Kidney (tissue), 14 donors: ENCODE measurements around the gene ARL9. TPM values are rescaled to one million over a fixed set of nuclear protein-coding genes. Genes with fewer than 3 reads are reported as not detected.

Source experiments
- DNase-seq, 5 donors: peaks; one replicate each; pipeline ENCODE4 v3.0.0-alpha.2; 2013 to 2020
- FAIRE-seq: peaks from 2 replicates; lab custom pipeline; 2012; peaks lifted over from hg19 to GRCh38; lab: Jason Lieb, UNC
- H3K27ac ChIP-seq, 2 donors: one replicate each; pipeline ENCODE4 v1.7.0; 2013; ENCODE audit warnings: low read depth in 2 of 2, low read length in 2 of 2, inconsistent platforms in 1 of 2
- H3K27me3 ChIP-seq: one replicate; pipeline ENCODE4 v1.7.1; 2013; ENCODE audit warnings: low read length, inconsistent platforms; ENCODE audit not compliant: control insufficient read depth, insufficient read depth
- H3K36me3 ChIP-seq, 3 donors: one replicate each; pipeline versions ENCODE4 v1.7.0 to v1.7.1; 2013; ENCODE audit warnings: low read length in 3 of 3, control low read depth in 1 of 3, inconsistent platforms in 1 of 3; ENCODE audit not compliant: insufficient read depth in 3 of 3, control insufficient read depth in 2 of 3
- H3K4me1 ChIP-seq, 3 donors: one replicate each; pipeline versions ENCODE4 v1.7.0 to v1.7.1; 2013; ENCODE audit warnings: low read length in 3 of 3, inconsistent platforms in 1 of 3, low read depth in 1 of 3; ENCODE audit not compliant: control insufficient read depth in 2 of 3, insufficient read depth in 2 of 3
- H3K4me3 ChIP-seq, 3 donors: one replicate each; pipeline versions ENCODE4 v1.7.0 to v1.8.1; 2013; ENCODE audit warnings: low read length in 3 of 3, control low read depth in 1 of 3, inconsistent platforms in 1 of 3
- H3K9ac ChIP-seq, 3 donors: one replicate each; pipeline versions ENCODE4 v1.7.0 to v1.7.1; 2013; ENCODE audit warnings: low read length in 3 of 3, control low read depth in 1 of 3, inconsistent platforms in 1 of 3
- H3K9me3 ChIP-seq, 3 donors: one replicate each; pipeline versions ENCODE4 v1.7.0 to v1.7.1; 2013; ENCODE audit warnings: low read length in 3 of 3, control low read depth in 1 of 3, inconsistent platforms in 1 of 3; ENCODE audit not compliant: control insufficient read depth in 2 of 3, insufficient read depth in 1 of 3
- CTCF ChIP-seq: IDR thresholded peaks from 3 replicates; pipeline ENCODE4 v1.5.1; 2012; ENCODE audit warnings: mild to moderate bottlenecking, moderate library complexity, borderline replicate concordance; ENCODE audit not compliant: insufficient read depth; ENCODE audit errors: extremely low read depth
- intact Hi-C: fragments of 100-400 bp; cut with DNase I; formaldehyde crosslinking; loops from one replicate; pipeline ENCODE4 v1.11.1; 2022
- polyA plus RNA-seq: library from polyadenylated mRNA; stranded (reverse); fragments of 350-450 nt; fragmentation: Illumina TruSeq; extraction: RNeasy Lipid Tissue Mini Kit (QIAGEN cat#74804); gene quantifications from one replicate; pipeline ENCODE4 v1.2.3, GENCODE V29; 2014; ENCODE audit warnings: low read depth, low replicate concordance; ENCODE audit not compliant: insufficient read depth
- total RNA-seq: library from RNA; stranded (reverse); fragmentation: NEBNext Ultra II Directional; extraction: Animal tissue kit (Norgen Biotek cat#: 25700); gene quantifications from one replicate; pipeline ENCODE4 v1.2.1, GENCODE V29; 2021
- donor health status: control.
- donor health status: control.
- donor health status: control.
- donor health status: control.
- donor health status: control.
- donor health status: DM: yes; HTN: yes; CAD: no.
- donor health status: Normal renal cell carcinoma (clear cell type).

The ARL9 gene
- total and polyA plus RNA-seq, 2 donors from 2014 or later = 0.19 to 0.26 TPM

GRCh38 chr4:56513517-56513916 lies 7.9 kb downstream of the ARL9 start:
- FAIRE-seq (no peak), DNase-seq (no peak)
- no peak overlapping the region for H3K9ac ChIP-seq
- H3K4me1 ChIP-seq = no peaks in the 10 kb centered on the region
- H3K9me3 ChIP-seq = no peaks in the 10 kb centered on the region
- no peaks in the 10 kb centered on the region for H3K27me3 ChIP-seq
- no peak for TF ChIP-seq CTCF
- no peaks in the 10 kb centered on the region for H3K36me3 ChIP-seq
- no peak overlapping the region for H3K27ac ChIP-seq
- intact Hi-C loops = no loop called here
- H3K4me3 ChIP-seq = no peak overlapping the region

- peak overlapping the region in 1 of 3 donors; percentile 66 for H3K9ac ChIP-seq
- no peaks in the 10 kb centered on the region for H3K9me3 ChIP-seq
- no peak for TF ChIP-seq CTCF
- intact Hi-C loops = no loop called here
- peak; percentile 77 to 94 (median 88) for DNase-seq
- no peak for FAIRE-seq
- peaks cover 2% of the 10 kb centered on the region for H3K27me3 ChIP-seq
- H3K4me1 ChIP-seq = peaks cover 0 to 5% (median 0%) of the 10 kb centered on the region in 3 donors
- H3K27ac ChIP-seq = no peak overlapping the region
- H3K4me3 ChIP-seq = peak overlapping the region; percentile 73 to 82 (median 77)
- no peaks in the 10 kb centered on the region for H3K36me3 ChIP-seq
Observed at GRCh38 chr4:56530269-56531148, 24.9 kb downstream of the ARL9 start.

- no peak for DNase-seq
- Histone ChIP-seq H3K9me3 (no peaks in the 10 kb centered on the region), H3K27ac (no peak overlapping the region), H3K4me1 (peaks cover 0 to 5% (median 0%) of the 10 kb centered on the region in 3 donors), H3K36me3 (no peaks in the 10 kb centered on the region), H3K27me3 (peaks cover 2% of the 10 kb centered on the region), H3K4me3 (peak overlapping the region in 1 of 3 donors; percentile 82), H3K9ac (no peak overlapping the region)
- TF ChIP-seq CTCF = no peak
- no peak for FAIRE-seq
- intact Hi-C loops = no loop called here
Observed at GRCh38 chr4:56531149-56531770, 25.7 kb downstream of the ARL9 start.
